Measurements from ENCODE around the gene CHRNB2. TPM values are rescaled to one million over a fixed set of nuclear protein-coding genes. Genes with fewer than 3 reads are reported as not detected.

The CHRNB2 gene
- total RNA-seq, 1 experiment from 2014 or later, result 1.8 TPM

- Histone ChIP-seq H3K27ac (ENCODE audit: insufficient read length, low read depth, low read length) (no peak overlapping the region), H2BK12ac (ENCODE audit: insufficient read length, low read depth, low read length) (no peak overlapping the region), H2AFZ (ENCODE audit: low read length) (no peak overlapping the region), H2BK20ac (ENCODE audit: low read depth, low read length, poor library complexity, severe bottlenecking) (no peak overlapping the region), H3K56ac (ENCODE audit: insufficient read length, low read depth, low read length) (no peak overlapping the region), H3K27me3 (ENCODE audit: insufficient read depth, low read length) (no peaks in the 10 kb centered on the region), H2BK5ac (ENCODE audit: insufficient read length, low read length) (no peak overlapping the region), H4K20me1 (ENCODE audit: control insufficient read depth, insufficient read depth, insufficient read length) (peaks cover 3% of the 10 kb centered on the region), H3K23ac (ENCODE audit: insufficient read length, low read depth, low read length) (no peak overlapping the region), H2AK5ac (ENCODE audit: insufficient read length, low read length) (no peak overlapping the region), H3K23me2 (ENCODE audit: insufficient read length, low read depth, low read length, poor library complexity, severe bottlenecking) (no peaks in the 10 kb centered on the region), H4K5ac (ENCODE audit: insufficient read length, low read depth, low read length) (no peak overlapping the region), H2BK15ac (ENCODE audit: low read depth, low read length) (no peak overlapping the region), H4K8ac (replicated peaks; ENCODE audit: insufficient read length, low read depth, low read length) (no peak overlapping the region), H4K91ac (ENCODE audit: insufficient read length, low read depth, low read length) (no peak overlapping the region), H3K4ac (ENCODE audit: low read depth, low read length) (no peak overlapping the region), H3K18ac (ENCODE audit: insufficient read length, low read depth, low read length) (no peak overlapping the region), H3K4me1 (ENCODE audit: insufficient read depth, low read length) (no peaks in the 10 kb centered on the region), H3T11ph (ENCODE audit: low read length) (no peak overlapping the region), H3K79me2 (ENCODE audit: insufficient read depth, low read length) (no peaks in the 10 kb centered on the region), H2BK120ac (ENCODE audit: low read depth, low read length, poor library complexity, severe bottlenecking) (no peak overlapping the region), H3K14ac (ENCODE audit: insufficient read depth, low read length) (no peak overlapping the region), H3K9me3 (ENCODE audit: control insufficient read depth, low read depth, low read length) (no peaks in the 10 kb centered on the region), H3K4me2 (ENCODE audit: insufficient read depth, insufficient read length, low read length) (no peak overlapping the region), H3K9ac (ENCODE audit: extremely low read depth, insufficient read length, low read length) (no peak overlapping the region), H3K79me1 (ENCODE audit: insufficient read depth, low read depth, low read length, poor library complexity, severe bottlenecking) (no peaks in the 10 kb centered on the region)
- peaks cover 66 to 99% (median 94%) of the 10 kb centered on the region in 3 experiments; a peak in 6 of 7 replicates for H3K36me3 Mint-ChIP-seq (ENCODE audit: insufficient read depth in 1 of 3, low read depth in 3 of 3)
- no peaks in the 10 kb centered on the region; the same call in 1 of the 2 replicates for H3K27me3 Mint-ChIP-seq (ENCODE audit: low read depth)
- DNase-seq, result no peak
- no peaks in the 10 kb centered on the region for H3K4me1 Mint-ChIP-seq
- no CpG with 5 or more reads among the region's 9 CpGs for WGBS (ENCODE audit: extremely low coverage, insufficient read length, low lambda C conversion rate)
- H3K4me3 Mint-ChIP-seq, result no peak overlapping the region
- no peaks in the 10 kb centered on the region for H3K9me3 Mint-ChIP-seq
- TF ChIP-seq CTCF (conservative IDR thresholded peaks at IDR 0.05), result no peak
- no peak overlapping the region for H3K27ac Mint-ChIP-seq
Observed at GRCh38 chr1:154584267-154584994, 16.9 kb downstream of the CHRNB2 start.
